ENCODE measurements around the gene PRKAB2. TPM values are rescaled to one million over a fixed set of nuclear protein-coding genes. Genes with fewer than 3 reads are reported as not detected.

Gene PRKAB2
- total and polyA plus RNA-seq, 2 of the 4 experiments (the other 2 are of a cell fraction) = 8.4 to 11.0 TPM

DNA sequence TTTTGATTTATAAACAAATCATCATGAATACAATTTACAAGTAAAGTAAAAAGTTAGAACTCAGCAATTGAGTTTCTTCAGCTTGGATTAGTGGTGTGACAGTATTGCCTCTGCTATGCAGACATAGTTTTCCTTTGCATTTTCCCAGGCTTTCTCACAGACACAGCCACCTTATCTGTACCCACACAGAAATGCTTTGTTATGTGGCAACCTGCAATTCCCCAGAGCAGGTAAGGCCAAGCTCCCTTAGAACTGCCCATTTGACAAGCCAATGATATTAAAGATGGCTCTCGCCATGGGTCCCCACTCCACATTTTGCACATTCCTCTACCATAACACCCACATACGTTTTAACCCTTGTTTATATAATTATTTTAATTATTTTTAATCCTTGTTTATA, 38.7 kb upstream of the PRKAB2 start:
- no peak overlapping the region; the same call in 1 of the 2 replicates for H3K14ac ChIP-seq (replicated peaks; ENCODE audit: low read depth, low read length)
- H3K79me1 ChIP-seq (ENCODE audit: low read depth in 1 of 2, low read length in 2 of 2) = no peaks in the 10 kb centered on the region
- H2AK5ac ChIP-seq (ENCODE audit: low read depth, low read length) = no peak overlapping the region
- DNase-seq (no peak), ATAC-seq (ENCODE audit: low read depth) (no peak)
- ChIA-PET CTCF (no interaction called here), POLR2A (ENCODE audit: unreplicated experiment) (no interaction called here)
- H3K23ac ChIP-seq (ENCODE audit: low read depth, low read length) = no peak overlapping the region
- H3K18ac ChIP-seq (ENCODE audit: low read depth, low read length) = no peak overlapping the region
- H4K8ac ChIP-seq (ENCODE audit: low read depth in 2 of 2, low read length in 2 of 2) = no peak overlapping the region
- no peak overlapping the region for H4K91ac ChIP-seq (ENCODE audit: insufficient read depth, low read depth, low read length)
- no peaks in the 10 kb centered on the region for H3K36me3 ChIP-seq (ENCODE audit: control insufficient read depth, insufficient read depth, low read length)
- H2BK5ac ChIP-seq (ENCODE audit: low read depth, low read length, poor library complexity, severe bottlenecking) = no peak overlapping the region
- BruUV-seq (replicated peaks) = no TSS peak
- H3K56ac ChIP-seq (ENCODE audit: extremely low read depth, insufficient read depth, low read length) = no peak overlapping the region
- H2AFZ ChIP-seq (replicated peaks; ENCODE audit: low read length, poor library complexity) = no peak overlapping the region
- no peak overlapping the region for H3K4ac ChIP-seq (ENCODE audit: low read depth, low read length)
- H3K9me3 ChIP-seq (ENCODE audit: control insufficient read depth, insufficient read depth, low read length) = no peaks in the 10 kb centered on the region
- no peak overlapping the region for H2BK20ac ChIP-seq (ENCODE audit: low read depth, low read length)
- H4K5ac ChIP-seq (ENCODE audit: low read depth, low read length) = no peak overlapping the region
- no peak overlapping the region for H3K9ac ChIP-seq (ENCODE audit: low read depth, low read length)
- no peak overlapping the region for H3K4me2 ChIP-seq (ENCODE audit: low read depth, low read length)
- in situ Hi-C loops (cut with MboI; ENCODE audit: low sequenced_read_pairs) = no loop called here
- no peak overlapping the region for H2AK9ac ChIP-seq (replicated peaks; ENCODE audit: low read depth, low read length, poor library complexity)
- dilution Hi-C loops (cut with HindIII; ENCODE audit: low sequenced_read_pairs, unreplicated experiment) = no loop called here
- intact Hi-C loops (cut with micrococcal nuclease) = no loop called here
- H2BK15ac ChIP-seq (ENCODE audit: low read depth, low read length) = no peak overlapping the region
- no peak overlapping the region for H3K27ac ChIP-seq (ENCODE audit: insufficient read depth, low read length)
- no peaks in the 10 kb centered on the region for H4K20me1 ChIP-seq (ENCODE audit: insufficient read depth, low read length)
- no peaks in the 10 kb centered on the region for H3K4me1 ChIP-seq (ENCODE audit: control insufficient read depth, insufficient read depth, low read length)
- no CpG with 5 or more reads among the region's 2 CpGs for WGBS, 2 experiments (ENCODE audit: extremely low coverage in 2 of 2, insufficient read length in 1 of 2)
- no peak for TF ChIP-seq SMC3 (IDR thresholded peaks at IDR 0.05; ENCODE audit: low read depth, low read length)
- TF ChIP-seq, protein P1, sequence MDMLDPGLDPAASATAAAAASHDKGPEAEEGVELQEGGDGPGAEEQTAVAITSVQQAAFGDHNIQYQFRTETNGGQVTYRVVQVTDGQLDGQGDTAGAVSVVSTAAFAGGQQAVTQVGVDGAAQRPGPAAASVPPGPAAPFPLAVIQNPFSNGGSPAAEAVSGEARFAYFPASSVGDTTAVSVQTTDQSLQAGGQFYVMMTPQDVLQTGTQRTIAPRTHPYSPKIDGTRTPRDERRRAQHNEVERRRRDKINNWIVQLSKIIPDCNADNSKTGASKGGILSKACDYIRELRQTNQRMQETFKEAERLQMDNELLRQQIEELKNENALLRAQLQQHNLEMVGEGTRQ (IDR thresholded peaks at IDR 0.05; ENCODE audit: low read depth, low read length) = no peak
- no peak for TF ChIP-seq MAZ (IDR thresholded peaks at IDR 0.05; ENCODE audit: borderline replicate concordance, low read depth, low read length)
- no peak for TF ChIP-seq CEBPB (IDR thresholded peaks at IDR 0.05; ENCODE audit: low read depth, low read length)
- no peak for TF ChIP-seq RAD21 (IDR thresholded peaks at IDR 0.05; ENCODE audit: low read length)
- no peak for TF ChIP-seq BHLHE40 (IDR thresholded peaks at IDR 0.05; ENCODE audit: low read depth, low read length)
- TF ChIP-seq, protein P2, sequence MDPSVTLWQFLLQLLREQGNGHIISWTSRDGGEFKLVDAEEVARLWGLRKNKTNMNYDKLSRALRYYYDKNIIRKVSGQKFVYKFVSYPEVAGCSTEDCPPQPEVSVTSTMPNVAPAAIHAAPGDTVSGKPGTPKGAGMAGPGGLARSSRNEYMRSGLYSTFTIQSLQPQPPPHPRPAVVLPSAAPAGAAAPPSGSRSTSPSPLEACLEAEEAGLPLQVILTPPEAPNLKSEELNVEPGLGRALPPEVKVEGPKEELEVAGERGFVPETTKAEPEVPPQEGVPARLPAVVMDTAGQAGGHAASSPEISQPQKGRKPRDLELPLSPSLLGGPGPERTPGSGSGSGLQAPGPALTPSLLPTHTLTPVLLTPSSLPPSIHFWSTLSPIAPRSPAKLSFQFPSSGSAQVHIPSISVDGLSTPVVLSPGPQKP (IDR thresholded peaks at IDR 0.05; ENCODE audit: borderline replicate concordance, low read depth, low read length) = no peak
- TF ChIP-seq POLR2A (IDR thresholded peaks at IDR 0.05; ENCODE audit: low read depth, low read length) = no peak
- no peak for TF ChIP-seq RCOR1 (IDR thresholded peaks at IDR 0.05; ENCODE audit: insufficient replicate concordance, low read length)
- TF ChIP-seq NFE2L2 (IDR thresholded peaks at IDR 0.05; ENCODE audit: low read depth, low read length) = no peak
- H3K4me3 ChIP-seq (ENCODE audit: insufficient read depth, low read depth, low read length) = no peak overlapping the region
- no peaks in the 10 kb centered on the region for H3K27me3 ChIP-seq (ENCODE audit: control insufficient read depth, insufficient read depth, low read length)
- H2BK120ac ChIP-seq (ENCODE audit: low read depth, low read length) = no peak overlapping the region
- no peaks in the 10 kb centered on the region; the same call in 1 of the 2 replicates for H3K9me1 ChIP-seq (ENCODE audit: insufficient read depth, low read length)

Data from IMR-90 (cell line).